ENCODE data around the gene SUSD4. TPM values are rescaled to one million over a fixed set of nuclear protein-coding genes. Genes with fewer than 3 reads are reported as not detected.

The SUSD4 gene
- total and polyA plus RNA-seq, 9 of the 15 experiments (the other 6 are each of a cell fraction or from before 2014, with no cell fraction given), result 0.06 to 1.7 (median 0.09) TPM; not detected in 4

DNA sequence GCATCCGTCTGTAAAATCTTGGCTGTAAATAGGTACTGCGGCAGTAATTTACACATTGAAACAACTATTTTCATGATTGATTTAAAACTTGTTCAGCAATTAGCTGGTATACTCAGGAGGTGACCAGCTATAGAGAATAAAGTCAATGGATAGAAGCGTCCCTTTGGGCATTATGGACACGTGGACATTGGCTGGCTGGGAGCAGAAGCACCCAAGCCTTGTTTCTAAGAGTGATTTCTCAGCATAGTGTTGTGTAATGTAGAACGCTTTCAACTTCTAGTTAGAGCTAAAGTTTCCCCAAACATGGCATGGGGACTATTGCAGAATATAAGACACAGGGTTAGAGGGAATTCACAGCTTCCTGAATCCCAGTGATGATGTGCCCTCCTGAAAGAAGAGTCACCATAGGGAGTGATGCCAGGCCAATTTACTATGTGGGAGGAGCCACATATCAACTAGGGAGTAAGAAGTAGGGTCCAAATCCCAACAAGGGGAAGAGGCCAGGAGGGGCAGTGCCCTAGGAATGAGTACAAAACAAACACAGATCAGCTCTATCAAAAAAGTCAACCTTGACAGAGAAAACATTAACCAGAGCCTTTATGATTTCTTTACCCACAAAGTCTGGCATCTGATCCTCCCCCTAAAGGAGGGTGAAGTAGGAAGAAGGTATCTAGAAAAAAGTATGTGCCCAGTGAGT lies 92.7 kb downstream of the SUSD4 start (continued):
- TF ChIP-seq, protein P1, sequence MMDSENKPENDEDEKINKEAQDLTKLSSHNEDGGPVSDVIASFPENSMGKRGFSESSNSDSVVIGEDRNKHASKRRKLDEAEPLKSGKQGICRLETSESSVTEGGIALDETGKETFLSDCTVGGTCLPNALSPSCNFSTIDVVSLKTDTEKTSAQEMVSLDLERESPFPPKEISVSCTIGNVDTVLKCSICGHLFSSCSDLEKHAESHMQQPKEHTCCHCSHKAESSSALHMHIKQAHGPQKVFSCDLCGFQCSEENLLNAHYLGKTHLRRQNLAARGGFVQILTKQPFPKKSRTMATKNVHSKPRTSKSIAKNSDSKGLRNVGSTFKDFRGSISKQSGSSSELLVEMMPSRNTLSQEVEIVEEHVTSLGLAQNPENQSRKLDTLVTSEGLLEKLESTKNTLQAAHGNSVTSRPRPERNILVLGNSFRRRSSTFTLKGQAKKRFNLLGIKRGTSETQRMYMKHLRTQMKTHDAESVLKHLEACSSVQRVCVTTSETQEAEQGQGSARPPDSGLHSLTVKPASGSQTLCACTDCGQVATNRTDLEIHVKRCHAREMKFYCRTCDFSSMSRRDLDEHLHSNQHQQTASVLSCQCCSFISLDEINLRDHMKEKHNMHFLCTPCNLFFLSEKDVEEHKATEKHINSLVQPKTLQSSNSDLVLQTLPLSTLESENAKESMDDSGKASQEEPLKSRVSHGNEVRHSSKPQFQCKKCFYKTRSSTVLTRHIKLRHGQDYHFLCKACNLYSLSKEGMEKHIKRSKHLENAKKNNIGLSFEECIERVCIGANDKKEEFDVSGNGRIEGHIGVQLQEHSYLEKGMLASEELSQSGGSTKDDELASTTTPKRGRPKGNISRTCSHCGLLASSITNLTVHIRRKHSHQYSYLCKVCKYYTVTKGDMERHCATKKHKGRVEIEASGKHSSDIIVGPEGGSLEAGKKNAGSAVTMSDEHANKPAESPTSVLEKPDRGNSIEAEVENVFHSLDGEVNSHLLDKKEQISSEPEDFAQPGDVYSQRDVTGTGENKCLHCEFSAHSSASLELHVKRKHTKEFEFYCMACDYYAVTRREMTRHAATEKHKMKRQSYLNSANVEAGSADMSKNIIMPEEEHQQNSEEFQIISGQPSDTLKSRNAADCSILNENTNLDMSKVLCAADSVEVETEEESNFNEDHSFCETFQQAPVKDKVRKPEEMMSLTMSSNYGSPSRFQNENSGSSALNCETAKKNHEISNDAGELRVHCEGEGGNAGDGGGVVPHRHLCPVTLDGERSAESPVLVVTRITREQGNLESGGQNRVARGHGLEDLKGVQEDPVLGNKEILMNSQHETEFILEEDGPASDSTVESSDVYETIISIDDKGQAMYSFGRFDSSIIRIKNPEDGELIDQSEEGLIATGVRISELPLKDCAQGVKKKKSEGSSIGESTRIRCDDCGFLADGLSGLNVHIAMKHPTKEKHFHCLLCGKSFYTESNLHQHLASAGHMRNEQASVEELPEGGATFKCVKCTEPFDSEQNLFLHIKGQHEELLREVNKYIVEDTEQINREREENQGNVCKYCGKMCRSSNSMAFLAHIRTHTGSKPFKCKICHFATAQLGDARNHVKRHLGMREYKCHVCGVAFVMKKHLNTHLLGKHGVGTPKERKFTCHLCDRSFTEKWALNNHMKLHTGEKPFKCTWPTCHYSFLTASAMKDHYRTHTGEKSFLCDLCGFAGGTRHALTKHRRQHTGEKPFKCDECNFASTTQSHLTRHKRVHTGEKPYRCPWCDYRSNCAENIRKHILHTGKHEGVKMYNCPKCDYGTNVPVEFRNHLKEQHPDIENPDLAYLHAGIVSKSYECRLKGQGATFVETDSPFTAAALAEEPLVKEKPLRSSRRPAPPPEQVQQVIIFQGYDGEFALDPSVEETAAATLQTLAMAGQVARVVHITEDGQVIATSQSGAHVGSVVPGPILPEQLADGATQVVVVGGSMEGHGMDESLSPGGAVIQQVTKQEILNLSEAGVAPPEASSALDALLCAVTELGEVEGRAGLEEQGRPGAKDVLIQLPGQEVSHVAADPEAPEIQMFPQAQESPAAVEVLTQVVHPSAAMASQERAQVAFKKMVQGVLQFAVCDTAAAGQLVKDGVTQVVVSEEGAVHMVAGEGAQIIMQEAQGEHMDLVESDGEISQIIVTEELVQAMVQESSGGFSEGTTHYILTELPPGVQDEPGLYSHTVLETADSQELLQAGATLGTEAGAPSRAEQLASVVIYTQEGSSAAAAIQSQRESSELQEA (IDR thresholded peaks at IDR 0.05; ENCODE audit: low read depth), result no peak
- no peak for TF ChIP-seq ZNF324 (CRISPR knock-in tag; IDR thresholded peaks at IDR 0.05)
- TF ChIP-seq, protein P2, sequence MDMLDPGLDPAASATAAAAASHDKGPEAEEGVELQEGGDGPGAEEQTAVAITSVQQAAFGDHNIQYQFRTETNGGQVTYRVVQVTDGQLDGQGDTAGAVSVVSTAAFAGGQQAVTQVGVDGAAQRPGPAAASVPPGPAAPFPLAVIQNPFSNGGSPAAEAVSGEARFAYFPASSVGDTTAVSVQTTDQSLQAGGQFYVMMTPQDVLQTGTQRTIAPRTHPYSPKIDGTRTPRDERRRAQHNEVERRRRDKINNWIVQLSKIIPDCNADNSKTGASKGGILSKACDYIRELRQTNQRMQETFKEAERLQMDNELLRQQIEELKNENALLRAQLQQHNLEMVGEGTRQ (CRISPR knock-in tag; IDR thresholded peaks at IDR 0.05), result no peak

Data from K562 (cell line).